Testis (tissue), 3 donors: Measurements from ENCODE around the gene TNNI3K. TPM values are rescaled to one million over a fixed set of nuclear protein-coding genes. Genes with fewer than 3 reads are reported as not detected.

Experiments
- DNase-seq: peaks from one replicate; pipeline ENCODE4 v3.0.0-alpha.2; 2019
- H3K27ac ChIP-seq, 2 donors: fragments of 200-600 bp; sonication (generic); one replicate each; pipeline ENCODE4 v1.5.1; 2019
- H3K27me3 ChIP-seq: fragments of 200-600 bp; sonication (generic); one replicate; pipeline ENCODE4 v1.5.1; 2019
- H3K36me3 ChIP-seq: fragments of 200-600 bp; sonication (generic); one replicate; pipeline ENCODE4 v1.5.1; 2017; ENCODE audit warnings: low read depth; ENCODE audit errors: missing control alignments
- H3K4me1 ChIP-seq: fragments of 200-600 bp; sonication (generic); one replicate; pipeline ENCODE4 v1.5.1; 2019
- H3K4me3 ChIP-seq, 2 donors: fragments of 200-600 bp; sonication (generic); one replicate each; pipeline ENCODE4 v1.5.1; 2017 to 2019
- H3K9me3 ChIP-seq: fragments of 200-600 bp; sonication (generic); one replicate; pipeline ENCODE4 v1.5.1; 2017
- POLR2A ChIP-seq: fragments of 450-650 bp; IDR thresholded peaks from one replicate; pipeline ENCODE4 v1.6.1; 2017; ENCODE audit warnings: antibody characterized with exemption, mild to moderate bottlenecking, moderate library complexity
- WGBS, 2 donors: methylation state at CpG; one replicate each; pipeline ENCODE4 v1.1.5; 2018; 5-methylcytosine and 5-hydroxymethylcytosine counted together
- intact Hi-C: fragments of 100-400 bp; cut with DNase I; formaldehyde crosslinking; loops from one replicate; pipeline ENCODE4 v1.15.1; 2023; ENCODE audit warnings: low total_unique reads
- polyA plus RNA-seq: library from polyadenylated mRNA; stranded (reverse); fragments of 350-450 nt; fragmentation: Illumina TruSeq; extraction: RNeasy Lipid Tissue Mini Kit (QIAGEN cat#74804); gene quantifications from one replicate; pipeline ENCODE4 v1.2.3, GENCODE V29; 2014; ENCODE audit warnings: low read depth, low replicate concordance; ENCODE audit not compliant: insufficient read depth
- total RNA-seq, 2 donors: library from RNA; depleted of rRNA; stranded (reverse); fragments of >200 nt; gene quantifications; one replicate each; pipeline ENCODE4 v1.2.3, GENCODE V29; 2016
- TF ChIP-seq, protein P1 (sequence below), 3 experiments: fragments of 450-650 bp in 2 of 3; fragments of 200-600 bp in 1 of 3; sonication (generic) in 1 of 3; IDR thresholded peaks; one replicate each; pipeline ENCODE4 v1.5.1; 2016 to 2019; ENCODE audit warnings: antibody characterized with exemption in 3 of 3, mild to moderate bottlenecking in 2 of 3, moderate library complexity in 1 of 3

TNNI3K gene
- total and polyA plus RNA-seq, 3 donors from 2014 or later: 6.4 to 6.8 (median 6.5) TPM

DNA sequence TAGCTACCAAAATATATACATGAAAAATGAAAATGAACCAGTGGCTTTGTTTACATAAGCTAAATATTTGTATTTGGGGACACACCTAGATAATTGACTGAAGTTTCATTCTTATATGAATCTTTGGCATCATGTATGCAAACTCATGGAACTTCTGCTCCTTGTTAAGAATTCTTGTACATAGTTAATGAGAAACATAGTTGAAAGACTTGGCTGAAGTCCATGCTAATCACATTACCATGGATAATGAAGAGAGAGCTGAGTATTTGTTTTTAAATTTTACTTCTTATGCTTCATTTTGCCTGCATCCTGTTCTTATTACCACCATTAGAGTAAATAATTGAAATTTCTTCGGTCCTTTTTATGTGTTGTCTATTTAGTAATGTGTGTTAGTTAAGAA, 168.4 kb downstream of the TNNI3K start:
- no peaks in the 10 kb centered on the region for H3K27me3 ChIP-seq
- no peaks in the 10 kb centered on the region for H3K9me3 ChIP-seq
- no peak for TF ChIP-seq POLR2A
- TF ChIP-seq, protein P1, sequence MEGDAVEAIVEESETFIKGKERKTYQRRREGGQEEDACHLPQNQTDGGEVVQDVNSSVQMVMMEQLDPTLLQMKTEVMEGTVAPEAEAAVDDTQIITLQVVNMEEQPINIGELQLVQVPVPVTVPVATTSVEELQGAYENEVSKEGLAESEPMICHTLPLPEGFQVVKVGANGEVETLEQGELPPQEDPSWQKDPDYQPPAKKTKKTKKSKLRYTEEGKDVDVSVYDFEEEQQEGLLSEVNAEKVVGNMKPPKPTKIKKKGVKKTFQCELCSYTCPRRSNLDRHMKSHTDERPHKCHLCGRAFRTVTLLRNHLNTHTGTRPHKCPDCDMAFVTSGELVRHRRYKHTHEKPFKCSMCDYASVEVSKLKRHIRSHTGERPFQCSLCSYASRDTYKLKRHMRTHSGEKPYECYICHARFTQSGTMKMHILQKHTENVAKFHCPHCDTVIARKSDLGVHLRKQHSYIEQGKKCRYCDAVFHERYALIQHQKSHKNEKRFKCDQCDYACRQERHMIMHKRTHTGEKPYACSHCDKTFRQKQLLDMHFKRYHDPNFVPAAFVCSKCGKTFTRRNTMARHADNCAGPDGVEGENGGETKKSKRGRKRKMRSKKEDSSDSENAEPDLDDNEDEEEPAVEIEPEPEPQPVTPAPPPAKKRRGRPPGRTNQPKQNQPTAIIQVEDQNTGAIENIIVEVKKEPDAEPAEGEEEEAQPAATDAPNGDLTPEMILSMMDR (IDR thresholded peaks at IDR 0.05): no peak
- no peak overlapping the region for H3K27ac ChIP-seq
- no peaks in the 10 kb centered on the region for H3K36me3 ChIP-seq
- no peak overlapping the region for H3K4me3 ChIP-seq
- intact Hi-C loops: no loop called here
- DNase-seq: no peak
- no peaks in the 10 kb centered on the region for H3K4me1 ChIP-seq
- 72 to 77% methylated on average over 1 of the region's 1 CpG for WGBS, 2 donors

DNA sequence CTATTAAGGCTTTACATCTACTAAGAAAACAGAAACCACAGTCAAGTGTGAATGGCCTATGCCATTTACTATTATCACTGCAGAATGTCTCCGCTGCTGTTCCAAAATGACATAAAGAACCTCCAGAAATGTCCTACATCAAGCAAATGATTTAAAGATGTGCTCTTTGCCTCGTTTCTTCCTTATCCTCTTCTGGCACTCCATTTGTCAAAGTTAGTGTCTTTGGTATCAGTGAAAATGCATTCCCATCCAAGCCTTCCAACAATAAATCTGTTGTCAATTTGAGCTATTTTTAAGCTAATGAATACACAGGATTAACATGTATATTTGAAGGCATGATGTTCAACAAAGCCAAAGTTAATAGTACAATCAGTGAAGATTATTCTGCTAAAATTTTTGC, 171.6 kb downstream of the TNNI3K start:
- intact Hi-C loops: no loop called here

DNA sequence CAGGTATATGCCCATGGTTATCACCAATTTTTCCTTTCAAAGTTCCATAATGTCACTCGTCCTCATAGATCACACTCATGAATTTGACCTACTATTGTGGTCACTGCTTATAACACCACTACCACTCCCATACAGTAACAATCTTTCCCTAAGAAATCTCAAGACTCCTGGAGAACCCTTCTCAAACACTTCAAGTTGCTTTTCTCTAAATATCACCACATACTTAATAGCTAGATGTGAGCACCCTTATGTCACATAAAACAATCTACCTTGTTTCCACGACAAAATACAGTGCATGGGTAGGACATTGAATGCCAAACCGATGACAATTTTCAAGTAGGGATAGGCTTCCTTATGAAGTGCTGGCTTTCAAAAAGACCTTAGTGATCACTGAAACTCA, 172.7 kb downstream of the TNNI3K start:
- DNase-seq: no peak
- Histone ChIP-seq H3K4me1 (no peaks in the 10 kb centered on the region), H3K9me3 (no peaks in the 10 kb centered on the region), H3K27me3 (no peaks in the 10 kb centered on the region), H3K4me3 (no peak overlapping the region), H3K36me3 (no peaks in the 10 kb centered on the region), H3K27ac (no peak overlapping the region)
- intact Hi-C loops: no loop called here
- TF ChIP-seq, protein P1 (IDR thresholded peaks at IDR 0.05): no peak
- TF ChIP-seq POLR2A: no peak
- 91 to 95% methylated on average over 3 of the region's 3 CpGs for WGBS, 2 donors

More for the DNA sequence above, 171.6 kb downstream of the TNNI3K start:
- WGBS, 2 donors: 72 to 78% methylated on average over 2 of the region's 2 CpGs
- Histone ChIP-seq H3K9me3 (no peaks in the 10 kb centered on the region), H3K4me1 (no peaks in the 10 kb centered on the region), H3K36me3 (no peaks in the 10 kb centered on the region), H3K27me3 (no peaks in the 10 kb centered on the region), H3K4me3 (no peak overlapping the region), H3K27ac (no peak overlapping the region)
- TF ChIP-seq, protein P1 (IDR thresholded peaks at IDR 0.05): no peak
- TF ChIP-seq POLR2A: no peak
- no peak for DNase-seq

DNA sequence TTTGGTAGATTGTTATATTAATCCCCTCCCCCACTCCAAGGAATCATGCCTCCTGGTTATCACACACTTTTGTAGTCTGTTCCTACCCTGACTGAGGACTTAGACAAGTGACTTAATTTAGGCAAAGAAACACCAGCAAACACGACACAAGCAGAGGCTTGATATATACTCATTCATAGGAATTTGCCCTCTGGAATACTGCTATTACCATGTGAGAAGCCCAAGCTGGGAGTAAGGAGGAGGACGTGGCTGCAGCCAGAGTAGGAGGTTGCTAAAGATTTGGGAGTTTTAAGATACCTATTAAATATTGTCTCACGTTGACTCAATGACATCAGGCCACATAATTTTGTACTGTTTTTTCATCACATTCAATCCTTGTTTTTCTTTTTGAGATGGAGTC, 177.1 kb downstream of the TNNI3K start:
- Histone ChIP-seq H3K4me1 (no peaks in the 10 kb centered on the region), H3K36me3 (no peaks in the 10 kb centered on the region), H3K27ac (no peak overlapping the region), H3K27me3 (no peaks in the 10 kb centered on the region), H3K4me3 (no peak overlapping the region), H3K9me3 (no peaks in the 10 kb centered on the region)
- no peak for DNase-seq
- intact Hi-C loops: no loop called here
- whole genome bisulfite sequencing, 2 donors: 71 to 73% methylated on average over 3 of the region's 3 CpGs
- TF ChIP-seq POLR2A: no peak
- TF ChIP-seq, protein P1 (IDR thresholded peaks at IDR 0.05): no peak

DNA sequence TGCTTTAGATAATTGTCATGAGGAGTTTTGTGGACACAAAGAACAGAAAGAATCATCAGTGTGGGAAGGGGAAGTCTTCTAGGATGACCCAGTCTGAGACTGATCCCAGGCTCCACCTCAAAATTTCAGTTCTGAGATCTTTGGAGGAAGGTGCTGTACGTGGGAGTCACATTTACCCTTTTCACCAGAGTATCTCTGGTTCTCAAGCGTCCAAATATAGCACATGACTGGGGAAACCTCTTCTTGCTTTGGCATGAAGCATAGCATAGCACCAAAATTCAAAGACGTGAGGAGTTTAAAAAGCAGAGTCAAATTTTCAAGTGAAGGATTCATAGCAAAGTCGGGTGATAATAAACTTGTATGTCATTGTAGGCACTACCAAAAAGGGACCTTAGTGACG, 180.7 kb downstream of the TNNI3K start:
- no peak overlapping the region for H3K27ac ChIP-seq

More for the DNA sequence above, 180.7 kb downstream of the TNNI3K start:
- intact Hi-C loops: no loop called here
- Histone ChIP-seq H3K36me3 (no peaks in the 10 kb centered on the region), H3K27me3 (no peaks in the 10 kb centered on the region), H3K9me3 (no peaks in the 10 kb centered on the region), H3K4me3 (no peak overlapping the region), H3K4me1 (no peaks in the 10 kb centered on the region)
- DNase-seq: no peak
- WGBS, 2 donors: 79 to 85% methylated on average over 5 of the region's 5 CpGs
- TF ChIP-seq, protein P1 (IDR thresholded peaks at IDR 0.05): no peak
- TF ChIP-seq POLR2A: no peak
